ENCODE measurements around the gene HRCT1.

- no peak for TF ChIP-seq CTCF (conservative IDR thresholded peaks at IDR 0.05; ENCODE audit: low read depth, low read length)
- TF ChIP-seq EZH2 (IDR thresholded peaks at IDR 0.05; ENCODE audit: borderline replicate concordance, low read depth, low read length, poor library complexity, severe bottlenecking), result no peak
These were observed 33.8 kb downstream of the HRCT1 start for GRCh38 chr9:35939679-35940250.
